HG03066 (cell line): ENCODE data around the gene CTNNA2.

Source experiments
- ATAC-seq: cut with Tn5 transposase; IDR thresholded peaks from one replicate; pipeline ENCODE4 v1.9.1; 2021; ENCODE audit warnings: low read depth; ENCODE audit not compliant: unreplicated experiment

The CTNNA2 gene

GRCh38 chr2:79512442-79513401 is at the start of gene CTNNA2:
CTNNA2 (plus strand) TSS chr2:79513051.
- no peak for ATAC-seq

- ATAC-seq: no peak
Observed at GRCh38 chr2:79487399-79487798, 25.5 kb upstream of the CTNNA2 start.

- ATAC-seq: no peak
Observed at GRCh38 chr2:79511320-79511951, 1.4 kb upstream of the CTNNA2 start.

- ATAC-seq: no peak
Observed at GRCh38 chr2:79513711-79514110, 860 bp downstream of the CTNNA2 start.

- ATAC-seq: no peak
Observed at GRCh38 chr2:79529636-79530035, 16.8 kb downstream of the CTNNA2 start.

- ATAC-seq: no peak
Observed at GRCh38 chr2:79530443-79530842, 17.6 kb downstream of the CTNNA2 start.

GRCh38 chr2:79547568-79547967 is 34.7 kb downstream of the CTNNA2 start:
- ATAC-seq: no peak

GRCh38 chr2:79552653-79553052 is 39.8 kb downstream of the CTNNA2 start:
- ATAC-seq: no peak

GRCh38 chr2:79554899-79555298 is 42.0 kb downstream of the CTNNA2 start:
- no peak for ATAC-seq

- ATAC-seq: no peak
Observed at GRCh38 chr2:79564065-79564464, 51.2 kb downstream of the CTNNA2 start.

- ATAC-seq: no peak
Observed at GRCh38 chr2:79569048-79569447, 56.2 kb downstream of the CTNNA2 start.

- no peak for ATAC-seq
Observed at GRCh38 chr2:79573895-79574674, 61.2 kb downstream of the CTNNA2 start.

GRCh38 chr2:79576451-79576850 is 63.6 kb downstream of the CTNNA2 start:
- ATAC-seq: no peak

GRCh38 chr2:79578952-79579351 is 66.1 kb downstream of the CTNNA2 start:
- ATAC-seq: no peak

- no peak for ATAC-seq
Observed at GRCh38 chr2:79580175-79580574, 67.3 kb downstream of the CTNNA2 start.

- no peak for ATAC-seq
Observed at GRCh38 chr2:79585701-79586433, 73.0 kb downstream of the CTNNA2 start.

- ATAC-seq: no peak
Observed at GRCh38 chr2:79591281-79591680, 78.4 kb downstream of the CTNNA2 start.

- ATAC-seq: no peak
Observed at GRCh38 chr2:79593237-79593867, 80.5 kb downstream of the CTNNA2 start.

- ATAC-seq: no peak
Observed at GRCh38 chr2:79596403-79596802, 83.6 kb downstream of the CTNNA2 start.

- no peak for ATAC-seq
Observed at GRCh38 chr2:79604748-79605147, 91.9 kb downstream of the CTNNA2 start.
